Dermis blood vessel endothelial cell (primary cell): ENCODE results near the gene JPT2. TPM values are rescaled to one million over a fixed set of nuclear protein-coding genes. Genes with fewer than 3 reads are reported as not detected.

Experiments
- DNase-seq: peaks from one replicate; pipeline ENCODE4 v3.0.0; 2010
- total RNA-seq: library from RNA; depleted of rRNA; stranded (reverse); fragments of >200 nt; gene quantifications from 2 replicates; pipeline ENCODE4 v1.2.3, GENCODE V29; 2014

JPT2 gene
- 63.0 and 114 TPM in 2 replicates for total RNA-seq

GRCh38 chr16:1677942-1678499, at the start of gene JPT2:
Gene JPT2, plus strand, starts transcription at chr16:1678279. Its CDS starts 34 bp downstream, at chr16:1678313.
- peak; percentile 98 for DNase-seq

DNA sequence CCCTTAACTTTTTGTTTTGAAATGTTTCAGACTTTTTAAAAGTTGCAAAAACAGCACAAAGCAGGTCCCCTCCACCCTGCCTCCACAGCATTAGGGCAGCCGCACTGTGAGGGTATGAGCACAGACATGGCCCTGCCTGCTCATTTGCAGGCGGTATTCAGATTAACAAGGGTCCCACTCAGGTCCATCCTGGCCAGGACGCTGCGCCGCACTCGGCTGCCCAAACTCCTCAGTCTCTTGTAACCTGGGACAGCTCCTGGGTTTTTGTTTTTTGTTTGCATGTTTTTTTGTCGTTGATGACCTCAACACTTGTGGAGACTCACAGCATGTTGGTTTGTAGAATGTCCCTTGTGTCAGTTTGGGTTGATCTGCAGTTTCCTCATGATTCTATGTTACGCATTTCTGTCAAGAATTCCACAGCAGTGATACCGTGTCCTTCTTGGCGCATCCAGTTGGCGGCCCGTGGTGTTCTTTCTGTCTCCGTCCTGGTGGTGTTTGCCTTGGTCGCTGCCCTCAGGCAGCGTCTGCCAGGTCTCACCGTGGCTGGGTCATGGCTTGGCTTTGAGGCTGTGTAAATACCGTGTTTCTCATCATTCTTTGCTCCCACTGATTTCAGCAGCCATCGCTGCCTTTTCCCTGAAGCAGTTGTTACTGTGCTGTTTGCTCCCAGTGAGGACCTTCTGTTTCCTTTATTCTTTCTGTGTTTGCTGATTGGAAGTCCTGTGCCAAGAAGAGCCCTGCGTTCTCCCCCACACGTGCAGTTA, 47.4 kb upstream of the JPT2 start:
- no peak for DNase-seq

DNA sequence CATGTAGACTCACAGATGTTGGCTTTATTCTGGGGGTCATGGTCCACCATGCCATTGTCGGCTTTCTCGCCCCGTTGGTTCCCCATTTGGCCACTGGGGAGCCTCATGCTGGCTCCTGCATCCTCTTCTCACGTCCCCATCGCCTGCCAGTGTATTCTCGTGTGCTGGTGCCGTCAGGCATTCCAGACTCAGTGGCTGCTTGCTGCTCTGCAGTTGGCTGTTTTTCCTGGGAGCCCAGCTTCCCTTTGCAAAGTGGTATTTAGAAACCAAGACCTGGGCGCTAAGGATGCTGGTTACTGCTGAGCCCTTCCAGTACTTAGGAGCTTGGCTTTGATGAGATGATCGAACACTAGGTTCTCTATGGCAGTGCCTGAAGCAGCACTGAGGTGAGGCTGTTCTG, 46.8 kb upstream of the JPT2 start:
- DNase-seq, result no peak

GRCh38 chr16:1631931-1632637, 46.0 kb upstream of the JPT2 start:
- DNase-seq, result no peak

GRCh38 chr16:1632638-1632970, 45.5 kb upstream of the JPT2 start:
- no peak for DNase-seq

GRCh38 chr16:1633310-1633709, 44.8 kb upstream of the JPT2 start:
- no peak for DNase-seq

GRCh38 chr16:1634541-1634940, 43.5 kb upstream of the JPT2 start:
- DNase-seq, result no peak

DNA sequence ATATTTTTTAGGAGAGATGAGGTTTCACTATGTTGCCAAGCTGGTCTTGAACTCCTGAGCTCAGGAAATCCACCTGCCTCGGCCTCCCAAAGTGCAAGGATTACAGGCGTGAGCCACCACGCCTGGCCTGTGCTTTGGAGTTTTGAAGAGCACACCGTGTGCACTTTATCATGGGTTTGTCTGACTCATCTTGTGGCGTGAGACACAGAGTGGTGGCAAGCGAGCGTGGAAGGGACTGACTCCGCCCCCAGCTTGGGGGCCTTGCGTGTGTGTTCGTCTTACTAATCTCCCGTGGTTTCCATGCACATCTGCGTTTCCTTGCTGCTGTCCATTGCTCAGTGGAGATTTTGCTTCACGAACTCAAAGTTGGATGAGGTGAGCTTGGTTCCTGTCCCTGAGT, 43.0 kb upstream of the JPT2 start:
- no peak for DNase-seq

DNA sequence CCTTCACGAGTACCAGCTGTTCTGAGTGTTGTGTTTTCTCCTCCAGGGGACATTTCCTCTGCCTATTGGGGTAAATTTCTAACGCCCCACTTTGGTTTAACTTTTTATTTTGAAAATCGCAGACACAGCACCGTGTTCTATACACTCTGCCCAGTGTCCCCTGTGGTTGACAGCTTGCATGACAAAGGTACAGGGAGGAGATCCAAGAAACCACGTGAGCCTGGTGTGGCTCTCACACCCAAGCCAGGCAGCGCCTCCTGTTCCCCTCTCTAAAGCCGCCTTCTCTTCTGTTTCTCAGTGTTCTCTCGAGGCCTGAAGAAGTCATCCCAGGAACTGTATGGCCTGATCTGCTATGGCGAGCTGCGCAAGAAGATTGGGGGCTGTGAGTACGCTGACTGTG, 40.6 kb upstream of the JPT2 start:
- DNase-seq, result no peak

GRCh38 chr16:1638757-1639156, 39.3 kb upstream of the JPT2 start:
- no peak for DNase-seq

GRCh38 chr16:1639282-1639681, 38.8 kb upstream of the JPT2 start:
- peak; percentile 14 for DNase-seq

- DNase-seq, result peak; percentile 36
These were observed 38.2 kb upstream of the JPT2 start for GRCh38 chr16:1639860-1640259.

DNA sequence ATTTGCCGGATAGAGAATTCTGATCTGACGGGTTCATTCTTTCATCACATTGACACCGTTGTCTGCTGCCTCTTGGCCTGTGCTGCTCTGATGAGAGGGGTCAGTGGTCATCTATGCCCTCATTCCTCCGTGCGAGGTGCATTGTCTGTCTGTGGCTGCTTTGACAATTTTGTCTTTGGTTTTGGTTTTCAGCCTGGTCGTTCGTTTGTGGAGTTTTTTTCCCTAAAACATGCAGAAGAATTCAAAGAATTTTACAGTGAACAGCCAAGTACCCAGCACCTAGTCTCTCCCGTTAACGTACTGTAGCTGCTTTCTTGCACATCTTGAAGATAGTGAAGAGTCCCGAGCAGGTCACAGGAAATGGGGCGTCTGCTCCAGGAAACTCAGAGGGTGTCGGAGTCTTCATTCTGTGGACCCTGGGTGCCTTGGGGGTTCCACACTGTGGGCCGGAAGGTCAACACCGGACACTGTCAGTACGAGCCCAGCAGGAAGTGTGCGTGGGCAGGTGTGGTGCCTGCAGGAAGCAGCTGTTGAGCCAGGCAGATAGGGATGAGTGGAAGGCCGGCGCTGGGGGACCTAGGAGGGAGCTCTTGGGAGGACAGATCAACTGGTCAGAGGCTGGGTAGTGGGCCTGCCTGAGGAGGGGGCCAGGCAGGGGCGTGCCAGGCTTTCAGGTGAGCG, 37.7 kb upstream of the JPT2 start:
- DNase-seq, result peak; percentile 57

GRCh38 chr16:1641261-1641660, 36.8 kb upstream of the JPT2 start:
- DNase-seq, result no peak

- no peak for DNase-seq
These were observed 35.9 kb upstream of the JPT2 start for GRCh38 chr16:1642148-1642547.

- no peak for DNase-seq
These were observed 35.3 kb upstream of the JPT2 start for GRCh38 chr16:1642753-1643152.

GRCh38 chr16:1643521-1643920, 34.6 kb upstream of the JPT2 start:
- DNase-seq, result no peak

DNA sequence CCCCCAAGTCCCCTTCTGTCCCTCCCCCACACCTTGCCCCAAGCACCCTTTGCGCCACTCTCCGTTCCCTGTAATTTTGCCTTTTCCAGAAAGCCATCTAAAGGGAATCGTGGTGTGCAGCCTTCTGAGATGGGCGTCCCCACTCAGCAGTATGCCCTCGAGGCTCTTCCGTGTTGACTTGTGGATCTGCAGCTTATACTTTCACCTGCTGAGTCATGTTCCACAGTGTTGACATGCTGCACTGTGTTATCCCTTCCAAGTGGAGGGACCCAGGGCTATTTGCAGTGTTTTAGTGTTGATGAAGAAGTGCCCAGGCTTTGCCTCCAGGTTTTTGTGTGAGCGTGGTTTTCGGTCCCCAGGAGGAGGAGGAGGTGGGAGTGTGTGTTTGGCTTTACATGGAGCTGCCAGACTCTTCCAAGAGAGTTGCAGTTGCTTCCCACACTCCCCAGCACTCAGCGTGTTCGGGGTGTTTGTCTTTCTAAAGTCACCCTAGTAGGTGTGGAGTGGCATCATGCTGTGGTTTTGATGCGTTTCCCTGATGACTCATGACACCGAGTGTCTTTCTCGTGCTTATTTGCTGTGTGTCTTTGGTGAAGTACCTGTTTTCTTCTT, 32.1 kb upstream of the JPT2 start:
- no peak for DNase-seq

- no peak for DNase-seq
These were observed 30.2 kb upstream of the JPT2 start for GRCh38 chr16:1647856-1648255.

DNA sequence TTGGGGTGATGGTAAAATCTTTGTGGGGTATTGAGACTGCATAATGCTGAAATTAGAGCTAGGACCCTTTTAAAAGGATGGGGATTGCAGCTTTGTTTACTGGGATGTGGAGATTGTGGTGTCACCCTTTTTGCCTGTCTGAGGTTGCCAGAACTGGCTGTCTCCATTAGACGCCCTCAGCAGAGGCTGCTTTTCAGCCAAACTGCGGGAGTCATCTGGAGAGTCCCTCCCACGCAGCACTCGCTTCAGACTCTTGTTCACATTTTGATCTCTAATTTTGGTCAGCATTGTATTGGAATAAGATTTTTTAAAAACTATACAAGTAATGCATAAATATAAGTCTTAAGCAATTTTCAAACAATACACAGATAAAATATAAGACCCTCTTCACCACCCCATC, 27.9 kb upstream of the JPT2 start:
- DNase-seq, result no peak

GRCh38 chr16:1651094-1651973, 26.7 kb upstream of the JPT2 start:
- no peak for DNase-seq

DNA sequence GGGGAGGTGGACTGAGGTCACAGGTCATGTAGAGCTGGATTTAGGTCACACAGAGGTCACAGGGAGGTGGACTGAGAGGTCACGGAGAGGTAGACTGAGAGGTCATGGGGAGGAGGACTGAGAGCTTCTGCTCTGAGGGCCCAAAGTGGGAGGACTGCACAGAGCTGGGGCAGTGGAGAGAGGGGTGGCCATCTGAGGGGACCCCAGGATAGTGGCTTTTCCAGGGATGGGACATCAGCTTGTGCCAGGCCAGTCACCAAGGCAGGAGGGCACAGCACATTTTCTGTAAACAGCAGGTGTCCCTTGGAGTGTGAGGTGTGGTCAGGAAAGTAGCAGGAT, 26.1 kb upstream of the JPT2 start:
- no peak for DNase-seq
